HG03565 (cell line): Measurements from ENCODE around the gene SNED1.
"Not testable (repeated sequence)": the region's sequence is repeated elsewhere in the genome, so short reads cannot be mapped to it uniquely, and the experiment has no call there.

Experiments
- ATAC-seq: cut with Tn5 transposase; IDR thresholded peaks from one replicate; pipeline ENCODE4 v1.9.1; 2021; ENCODE audit warnings: mild to moderate bottlenecking, moderate library complexity; ENCODE audit not compliant: unreplicated experiment

The SNED1 gene

GRCh38 chr2:240972201-240972600 lies 26.2 kb upstream of the SNED1 start:
- no peak for ATAC-seq

- ATAC-seq: no peak
Measured at GRCh38 chr2:240972636-240973521, 25.5 kb upstream of the SNED1 start.

GRCh38 chr2:240974771-240975572 lies 23.4 kb upstream of the SNED1 start:
- ATAC-seq: no peak

- ATAC-seq: not testable (repeated sequence)
Measured at GRCh38 chr2:240975903-240976302, 22.5 kb upstream of the SNED1 start.

- ATAC-seq: no peak
Measured at GRCh38 chr2:240981280-240981679, 17.1 kb upstream of the SNED1 start.

GRCh38 chr2:240981871-240982800 lies 16.3 kb upstream of the SNED1 start:
- ATAC-seq: no peak

- ATAC-seq: no peak
Measured at GRCh38 chr2:240982821-240983281, 15.6 kb upstream of the SNED1 start.

GRCh38 chr2:240983361-240983995 lies 14.9 kb upstream of the SNED1 start:
- no peak for ATAC-seq

GRCh38 chr2:240983996-240984498 lies 14.4 kb upstream of the SNED1 start:
- no peak for ATAC-seq

GRCh38 chr2:240985881-240986786 lies 12.3 kb upstream of the SNED1 start:
- no peak for ATAC-seq

GRCh38 chr2:240986787-240987411 lies 11.5 kb upstream of the SNED1 start:
- no peak for ATAC-seq

GRCh38 chr2:240987588-240987987 lies 10.8 kb upstream of the SNED1 start:
- no peak for ATAC-seq

GRCh38 chr2:240988146-240988545 lies 10.3 kb upstream of the SNED1 start:
- no peak for ATAC-seq

GRCh38 chr2:240988571-240989271 lies 9.7 kb upstream of the SNED1 start:
- ATAC-seq: no peak

- no peak for ATAC-seq
Measured at GRCh38 chr2:240989451-240990265, 8.8 kb upstream of the SNED1 start.

GRCh38 chr2:240990266-240990529 lies 8.2 kb upstream of the SNED1 start:
- ATAC-seq: no peak

- no peak for ATAC-seq
Measured at GRCh38 chr2:240990726-240991377, 7.6 kb upstream of the SNED1 start.
